ENCODE measurements around the gene NPLOC4. TPM values are rescaled to one million over a fixed set of nuclear protein-coding genes. Genes with fewer than 3 reads are reported as not detected.

The NPLOC4 gene
- total and polyA plus RNA-seq, 2 of the 13 experiments (the other 11 are each of a cell fraction or from before 2014, with no cell fraction given), result 57.0 to 97.0 TPM

- TF ChIP-seq FOSL1 (CRISPR knock-in tag; IDR thresholded peaks at IDR 0.05; ENCODE audit: borderline replicate concordance), result no peak
- no peak for TF ChIP-seq RBM22 (optimal IDR thresholded peaks at IDR 0.05; ENCODE audit: low read length)
- TF ChIP-seq ARID4A (CRISPR knock-in tag; IDR thresholded peaks at IDR 0.05; ENCODE audit: borderline replicate concordance), result no peak
- TF ChIP-seq PAXIP1 (CRISPR knock-in tag; conservative IDR thresholded peaks at IDR 0.05), result no peak
- TF ChIP-seq TEF (CRISPR knock-in tag; IDR thresholded peaks at IDR 0.05), result no peak
- TF ChIP-seq ZNF274 (CRISPR knock-in tag; IDR thresholded peaks at IDR 0.05), result no peak
- TF ChIP-seq ZNF574 (CRISPR knock-in tag; IDR thresholded peaks at IDR 0.05), result no peak
Measured at GRCh38 chr17:81672954-81673353, 36.0 kb upstream of the NPLOC4 start (continued).

Data from HepG2 (cell line).